Adipocyte (in vitro differentiated cells): ENCODE measurements around the gene NDUFB8.
A peak's percentile ranks its signal among the peaks of the same experiment; 100 is the strongest.

Experiments
- DNase-seq: peaks from one replicate; pipeline ENCODE4 v3.0.0-alpha.2; 2015; ENCODE audit warnings: low read depth
- H3K27me3 ChIP-seq: replicated peaks from 2 replicates; pipeline ENCODE4 v1.7.0; 2013; ENCODE audit warnings: mild to moderate bottlenecking, low read length, moderate library complexity; ENCODE audit not compliant: control insufficient read depth, insufficient read depth
- H3K36me3 ChIP-seq: 2 replicates; pipeline ENCODE4 v1.7.0; 2013; ENCODE audit warnings: low read length, mild to moderate bottlenecking, moderate library complexity; ENCODE audit not compliant: control insufficient read depth, insufficient read depth, severe bottlenecking
- H3K4me1 ChIP-seq: 2 replicates; pipeline ENCODE4 v1.7.0; 2013; ENCODE audit warnings: mild to moderate bottlenecking, low read length, moderate library complexity; ENCODE audit not compliant: control insufficient read depth, insufficient read depth
- H3K4me3 ChIP-seq: 2 replicates; pipeline ENCODE4 v1.7.0; 2013; ENCODE audit warnings: mild to moderate bottlenecking, low read length, moderate library complexity
- H3K9ac ChIP-seq: 2 replicates; pipeline ENCODE4 v1.7.0; 2013; ENCODE audit warnings: mild to moderate bottlenecking, low read length, moderate library complexity
- H3K9me3 ChIP-seq: 2 replicates; pipeline ENCODE4 v1.7.0; 2013; ENCODE audit warnings: mild to moderate bottlenecking, low read length, moderate library complexity; ENCODE audit not compliant: control insufficient read depth

NDUFB8 gene

DNA sequence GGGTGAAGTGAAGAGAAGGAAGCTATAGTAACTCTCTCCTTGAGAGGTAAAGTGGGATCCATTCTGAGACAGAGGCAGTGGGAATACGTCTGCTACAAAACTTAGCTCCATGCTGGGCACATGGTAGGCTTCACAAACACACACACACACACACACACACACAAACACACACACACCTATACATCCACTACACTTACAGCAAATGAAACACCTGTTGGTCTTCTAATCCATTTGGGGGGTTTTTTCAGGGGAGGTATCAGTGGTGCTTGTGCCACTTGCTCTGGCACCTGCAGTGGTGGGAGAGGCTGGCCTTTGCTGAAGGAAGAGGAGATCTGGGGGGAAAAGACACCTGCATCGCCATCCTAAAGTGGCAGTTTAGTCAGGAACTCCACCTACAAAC lies 24.5 kb downstream of the NDUFB8 start:
- no peak for DNase-seq
- no peaks in the 10 kb centered on the region for H3K9me3 ChIP-seq
- peaks cover 14% of the 10 kb centered on the region for H3K36me3 ChIP-seq
- H3K4me1 ChIP-seq, result peaks cover 3% of the 10 kb centered on the region
- H3K27me3 ChIP-seq, result peaks cover 2% of the 10 kb centered on the region
- no peak overlapping the region for H3K4me3 ChIP-seq
- H3K9ac ChIP-seq, result no peak overlapping the region

DNA sequence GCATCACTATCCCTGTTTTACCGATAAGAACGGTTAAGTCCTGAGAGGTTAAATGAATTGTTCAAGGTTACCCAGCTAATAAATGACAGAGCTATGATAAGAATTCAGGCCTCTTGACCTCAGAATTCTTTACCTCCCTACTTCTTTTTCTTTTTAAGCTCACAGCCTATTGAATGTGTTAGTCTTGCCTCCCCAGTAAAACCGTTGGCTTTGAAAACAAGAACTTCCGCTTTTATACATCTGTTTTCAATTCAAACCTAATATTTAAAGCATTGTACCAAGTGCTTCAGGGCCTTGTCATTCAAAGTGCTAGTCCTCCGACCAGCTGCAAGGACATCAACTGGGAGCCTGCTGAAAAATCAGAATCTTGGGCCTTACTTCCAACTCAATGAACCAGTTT lies 25.6 kb downstream of the NDUFB8 start:
- Histone ChIP-seq H3K9ac (no peak overlapping the region), H3K36me3 (peaks cover 14% of the 10 kb centered on the region), H3K4me3 (no peak overlapping the region), H3K9me3 (no peaks in the 10 kb centered on the region), H3K4me1 (peaks cover 3% of the 10 kb centered on the region), H3K27me3 (no peaks in the 10 kb centered on the region)
- DNase-seq, result peak; percentile 56

DNA sequence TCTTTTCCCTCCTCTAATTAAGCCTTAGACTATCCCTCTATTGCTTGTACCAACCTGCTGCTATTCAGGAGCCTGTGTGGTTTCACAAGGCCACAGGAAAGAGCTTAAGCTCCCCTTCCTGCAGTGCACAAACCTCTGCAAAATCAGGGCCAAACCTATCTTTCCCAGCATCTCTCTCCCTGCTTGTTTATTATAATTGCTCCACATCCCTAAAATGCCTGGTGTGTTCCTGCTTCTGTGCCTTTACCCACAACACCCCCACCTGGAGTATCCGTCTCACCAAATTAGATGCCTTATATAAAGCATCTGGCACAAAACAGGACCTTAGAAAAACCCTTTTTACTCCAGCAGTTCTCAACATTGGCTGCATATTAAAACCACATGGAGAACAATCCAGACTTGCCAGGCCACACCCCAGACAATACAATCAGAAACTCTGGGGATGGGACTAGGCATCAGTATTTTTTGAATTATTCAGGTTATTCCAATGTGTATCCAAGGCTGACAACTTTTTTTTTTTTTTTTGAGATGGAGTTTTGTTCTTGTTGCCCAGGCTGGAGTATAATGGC lies 26.7 kb downstream of the NDUFB8 start:
- no peaks in the 10 kb centered on the region for H3K9me3 ChIP-seq
- H3K4me3 ChIP-seq, result no peak overlapping the region
- peaks cover 14% of the 10 kb centered on the region for H3K36me3 ChIP-seq
- DNase-seq, result peak; percentile 48
- no peak overlapping the region for H3K9ac ChIP-seq
- H3K4me1 ChIP-seq, result peaks cover 3% of the 10 kb centered on the region
- H3K27me3 ChIP-seq, result no peaks in the 10 kb centered on the region

DNA sequence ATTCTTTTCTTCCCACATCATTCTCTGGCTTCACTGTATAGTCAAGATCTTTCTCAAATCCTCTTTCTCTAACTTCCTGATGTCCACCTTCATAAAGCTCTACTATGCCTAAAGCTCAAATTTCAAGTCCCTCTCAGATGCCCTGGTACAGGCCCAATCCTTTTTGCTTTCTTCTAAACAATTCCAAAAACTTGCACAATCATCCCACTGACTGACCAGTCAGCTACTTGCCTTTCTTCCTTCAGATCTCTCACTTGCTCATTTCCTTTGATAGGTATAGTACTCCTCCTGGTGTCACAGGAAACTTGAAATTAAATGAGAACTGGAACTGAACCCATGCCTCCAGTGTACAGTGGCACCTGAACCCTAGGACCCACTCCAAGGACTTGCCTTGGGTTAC lies 28.2 kb downstream of the NDUFB8 start:
- H3K36me3 ChIP-seq, result peaks cover 20% of the 10 kb centered on the region
- no peak overlapping the region for H3K4me3 ChIP-seq
- H3K4me1 ChIP-seq, result peaks cover 3% of the 10 kb centered on the region
- no peaks in the 10 kb centered on the region for H3K27me3 ChIP-seq
- no peak overlapping the region for H3K9ac ChIP-seq
- H3K9me3 ChIP-seq, result no peaks in the 10 kb centered on the region
- peak; percentile 41 for DNase-seq

DNA sequence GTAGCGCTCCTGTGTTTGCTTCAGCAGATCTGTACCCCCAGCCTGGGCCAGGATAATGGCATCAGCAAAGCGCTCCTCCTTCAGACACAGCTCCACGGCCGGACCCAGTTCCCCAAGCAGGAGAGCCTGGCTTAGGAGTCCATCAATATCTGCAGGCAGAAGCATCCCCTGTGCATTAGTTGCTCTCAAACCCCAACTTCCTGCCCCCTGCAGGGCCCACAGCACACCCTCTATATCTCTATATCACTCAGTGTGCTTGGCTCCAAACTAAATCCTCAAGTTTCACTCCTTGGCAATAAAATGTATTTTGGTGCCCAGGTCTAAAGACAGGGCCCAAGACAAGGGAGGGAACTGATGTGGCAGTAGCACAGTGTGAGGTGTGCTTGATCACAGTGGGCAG lies 31.6 kb downstream of the NDUFB8 start:
- Histone ChIP-seq H3K36me3 (peaks cover 25% of the 10 kb centered on the region), H3K27me3 (no peaks in the 10 kb centered on the region)

DNA sequence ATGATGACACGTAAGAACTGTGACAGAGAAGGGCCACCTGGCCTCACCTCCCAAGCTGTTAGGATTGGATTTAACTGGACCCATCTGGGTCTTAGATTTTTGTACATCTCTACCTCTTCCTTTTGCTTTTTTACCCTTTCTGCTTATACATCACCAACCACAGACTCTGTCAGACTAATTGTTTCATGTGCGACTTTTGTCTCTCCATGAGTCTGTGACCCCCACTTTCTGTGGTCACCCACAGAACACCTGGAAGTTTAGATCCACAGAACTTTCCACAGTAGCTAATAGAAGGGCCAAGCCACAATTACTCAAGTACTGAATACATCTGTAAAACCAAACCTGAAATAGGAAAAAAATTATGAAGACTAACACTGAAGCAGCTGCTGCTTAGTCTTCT lies 33.1 kb downstream of the NDUFB8 start:
- H3K36me3 ChIP-seq, result peaks cover 20% of the 10 kb centered on the region

More for the DNA sequence above, 31.6 kb downstream of the NDUFB8 start:
- Histone ChIP-seq H3K4me1 (no peaks in the 10 kb centered on the region), H3K9me3 (no peaks in the 10 kb centered on the region), H3K9ac (no peak overlapping the region), H3K4me3 (no peak overlapping the region)
- DNase-seq, result no peak

DNA sequence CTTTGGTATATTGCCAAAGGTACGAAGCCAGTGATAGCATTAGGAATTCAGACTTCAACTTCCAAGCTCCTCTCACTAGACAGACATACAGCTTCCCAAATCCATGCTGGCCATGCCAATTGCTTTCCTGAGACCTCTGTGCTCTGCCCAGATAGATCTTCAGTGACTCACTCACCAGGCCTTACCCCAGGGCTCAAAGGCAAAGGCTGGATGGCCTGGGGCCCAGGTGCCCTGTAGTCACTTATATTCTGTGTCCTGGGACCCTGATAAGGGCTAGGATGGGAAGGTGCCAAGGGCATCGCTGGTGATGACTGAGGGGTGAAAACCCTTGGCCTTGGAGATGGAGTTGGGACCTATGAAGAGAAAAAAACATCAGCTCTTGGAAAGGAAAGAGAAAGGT lies 39.1 kb downstream of the NDUFB8 start:
- Histone ChIP-seq H3K36me3 (peaks cover 26% of the 10 kb centered on the region), H3K9ac (no peak overlapping the region), H3K9me3 (no peaks in the 10 kb centered on the region), H3K27me3 (peaks cover 9% of the 10 kb centered on the region), H3K4me3 (no peak overlapping the region), H3K4me1 (no peaks in the 10 kb centered on the region)
- no peak for DNase-seq

More for the DNA sequence above, 33.1 kb downstream of the NDUFB8 start:
- Histone ChIP-seq H3K4me3 (no peak overlapping the region), H3K27me3 (no peaks in the 10 kb centered on the region), H3K9ac (no peak overlapping the region), H3K9me3 (no peaks in the 10 kb centered on the region), H3K4me1 (no peaks in the 10 kb centered on the region)
- DNase-seq, result no peak

DNA sequence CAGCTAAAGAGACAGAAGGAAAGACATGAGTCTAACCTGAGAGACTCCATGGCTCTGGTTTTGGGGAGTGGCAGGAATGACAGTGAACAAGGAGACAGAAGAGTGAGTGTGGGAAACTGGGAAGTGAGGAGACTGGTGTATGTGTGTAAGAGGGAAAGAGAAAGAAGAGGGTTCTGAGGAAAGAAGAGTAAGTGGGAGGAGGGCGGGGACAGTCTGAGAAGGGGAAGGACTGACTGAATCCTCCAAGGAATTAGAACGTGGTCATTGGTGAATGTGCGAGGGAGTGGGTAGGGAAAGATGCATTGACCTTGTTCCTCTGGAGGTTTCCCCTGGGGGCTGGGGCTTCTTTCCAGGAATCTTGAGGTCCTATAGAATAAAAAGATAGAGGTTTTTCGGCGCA lies 40.3 kb downstream of the NDUFB8 start:
- Histone ChIP-seq H3K4me1 (no peaks in the 10 kb centered on the region), H3K27me3 (peaks cover 20% of the 10 kb centered on the region), H3K9ac (no peak overlapping the region), H3K9me3 (no peaks in the 10 kb centered on the region), H3K36me3 (peaks cover 22% of the 10 kb centered on the region), H3K4me3 (no peak overlapping the region)
- DNase-seq, result no peak

DNA sequence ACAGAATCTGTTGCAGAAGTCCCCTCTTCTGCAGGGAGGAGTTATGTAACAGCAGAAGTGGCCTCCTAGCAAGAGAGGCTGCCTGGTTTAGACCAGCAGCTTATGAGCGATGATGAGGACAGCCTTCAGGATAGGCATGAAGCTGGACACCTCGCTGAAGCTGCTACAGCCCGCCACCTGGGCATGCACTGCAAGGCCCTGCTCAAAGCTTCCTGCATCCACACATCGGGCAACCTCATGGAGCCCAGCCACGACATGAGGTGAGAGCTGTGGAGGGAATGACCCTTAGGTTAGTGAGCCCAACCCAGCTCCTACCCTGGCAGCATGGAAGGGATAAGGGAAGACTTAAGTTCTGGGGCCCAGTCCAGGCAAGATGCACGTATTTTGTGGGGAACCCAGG lies 42.1 kb downstream of the NDUFB8 start:
- Histone ChIP-seq H3K9ac (no peak overlapping the region), H3K27me3 (peaks cover 38% of the 10 kb centered on the region), H3K9me3 (no peaks in the 10 kb centered on the region), H3K36me3 (peaks cover 22% of the 10 kb centered on the region), H3K4me1 (peaks cover 3% of the 10 kb centered on the region), H3K4me3 (no peak overlapping the region)
- no peak for DNase-seq

DNA sequence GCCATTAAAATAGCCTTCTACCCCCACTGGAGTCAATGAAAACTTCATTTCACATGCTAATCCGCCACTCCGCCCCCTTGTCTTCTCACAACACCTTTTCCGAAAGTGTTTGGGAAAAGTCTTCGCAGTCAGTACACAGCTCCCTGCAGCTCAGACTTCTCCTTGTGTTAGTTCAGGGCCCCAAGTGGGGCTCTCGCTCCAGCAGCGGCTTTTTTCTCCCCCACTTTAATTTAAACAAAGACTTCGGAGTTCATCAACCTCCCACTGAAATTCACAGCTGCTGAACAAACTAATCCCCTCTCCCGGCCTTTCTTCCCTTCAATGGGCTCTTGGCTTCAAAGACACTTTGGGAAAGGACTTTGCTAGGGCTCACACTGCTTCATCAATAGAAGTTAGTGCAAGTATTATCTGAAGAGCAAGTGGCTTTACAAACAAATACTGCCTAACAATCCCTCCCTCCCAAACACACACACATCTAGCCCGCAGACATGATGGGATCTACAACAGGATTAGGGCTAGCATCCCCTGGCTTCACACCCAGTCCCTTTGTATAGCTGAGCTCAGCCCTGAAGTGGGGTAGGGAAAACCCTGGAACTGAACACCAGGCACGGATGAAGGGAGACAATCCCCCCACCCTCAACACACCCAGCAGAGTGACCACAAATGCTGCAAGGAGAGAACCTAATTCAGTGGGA lies 43.7 kb downstream of the NDUFB8 start:
- DNase-seq, result no peak
- H3K36me3 ChIP-seq, result peaks cover 22% of the 10 kb centered on the region
- H3K9me3 ChIP-seq, result no peaks in the 10 kb centered on the region
- peaks cover 13% of the 10 kb centered on the region for H3K4me1 ChIP-seq
- peaks cover 41% of the 10 kb centered on the region for H3K27me3 ChIP-seq
- no peak overlapping the region for H3K9ac ChIP-seq
- no peak overlapping the region for H3K4me3 ChIP-seq

DNA sequence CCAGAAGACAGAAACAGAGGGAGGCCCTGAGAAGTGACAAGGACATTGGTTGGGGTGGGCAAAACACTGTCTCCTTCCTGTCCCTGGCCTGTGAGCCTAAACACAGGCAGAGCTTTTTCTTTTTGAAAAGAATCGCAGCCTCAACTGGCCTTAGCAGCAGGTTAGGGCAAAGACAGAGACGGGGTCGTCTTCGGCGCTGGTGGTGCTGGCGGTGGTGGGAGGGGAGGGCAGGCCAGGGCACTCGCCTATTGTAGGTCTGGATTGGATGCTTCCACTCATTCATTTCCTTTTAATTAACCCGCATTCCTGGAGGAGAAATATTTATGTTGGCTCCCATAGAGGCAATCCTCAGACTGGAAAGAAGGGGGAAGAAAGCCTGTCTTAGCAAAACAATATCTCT lies 44.3 kb downstream of the NDUFB8 start:
- Histone ChIP-seq H3K9ac (no peak overlapping the region), H3K36me3 (peaks cover 22% of the 10 kb centered on the region), H3K4me1 (peaks cover 13% of the 10 kb centered on the region), H3K4me3 (no peak overlapping the region), H3K9me3 (no peaks in the 10 kb centered on the region), H3K27me3 (peaks cover 46% of the 10 kb centered on the region)
- no peak for DNase-seq
